GM18498 (cell line): ENCODE data around the gene RAP1GAP.

ENCODE experiments used
- ATAC-seq: cut with Tn5 transposase; IDR thresholded peaks from one replicate; pipeline ENCODE4 v1.9.1; 2021; ENCODE audit warnings: mild to moderate bottlenecking, moderate library complexity; ENCODE audit not compliant: unreplicated experiment

RAP1GAP gene

DNA sequence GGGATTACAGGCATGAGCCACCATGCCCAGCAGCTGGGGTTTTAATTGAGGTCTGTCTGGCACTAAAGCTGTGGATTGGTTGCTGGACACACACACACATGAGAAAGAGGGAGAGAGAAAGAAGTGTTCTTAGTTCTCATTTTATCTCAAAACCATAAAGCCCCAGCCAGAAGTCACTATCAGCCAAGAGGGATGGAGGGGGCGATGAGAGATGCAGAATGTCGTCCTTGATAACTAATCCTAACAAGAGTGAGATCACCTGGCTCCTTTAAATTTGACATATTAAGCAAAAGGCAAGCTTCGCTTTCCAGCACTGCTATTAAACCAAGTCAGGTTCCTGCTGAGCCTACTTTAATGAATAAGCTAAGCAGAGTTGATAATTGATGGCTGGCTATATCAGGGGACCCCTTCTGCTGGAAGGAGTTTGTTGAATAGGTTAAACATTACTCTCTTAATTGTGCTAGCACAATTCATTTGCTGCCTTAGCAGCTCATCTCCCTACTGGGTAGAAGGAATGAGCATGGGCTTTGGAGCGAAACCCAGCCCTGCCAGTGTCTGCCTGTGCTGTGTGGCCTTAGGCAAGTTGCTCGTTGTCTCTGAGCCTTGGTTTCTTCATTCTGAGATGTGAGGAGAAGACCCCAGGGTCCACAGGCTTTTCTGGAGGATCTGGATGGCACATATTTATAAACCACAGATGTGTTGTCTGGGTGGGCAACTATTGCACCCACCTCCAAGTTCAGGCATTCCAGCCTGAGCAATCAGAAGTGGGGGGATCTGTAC lies 109.2 kb downstream of the RAP1GAP start:
- no peak for ATAC-seq

GRCh38 chr1:21553116-21553926 lies 115.8 kb downstream of the RAP1GAP start:
- ATAC-seq: no peak

DNA sequence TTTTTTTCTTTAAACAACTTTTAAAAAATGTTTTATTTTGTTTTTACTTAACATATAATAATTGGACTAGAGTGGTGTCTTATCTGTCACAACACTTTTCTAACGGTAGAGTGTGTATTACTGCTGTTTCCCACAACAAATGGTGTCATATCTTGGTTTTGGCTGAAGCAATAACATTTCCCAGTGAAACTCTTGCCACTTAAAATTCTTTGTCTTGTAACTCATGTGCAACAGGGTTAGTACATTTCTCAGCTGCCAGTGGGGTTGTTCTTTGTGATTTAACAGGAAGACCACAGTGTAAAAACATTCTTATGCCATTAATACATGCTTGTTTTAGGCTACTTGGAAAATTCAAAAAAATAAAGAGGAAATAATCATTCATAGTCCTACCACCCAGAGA lies 116.4 kb downstream of the RAP1GAP start:
- no peak for ATAC-seq

GRCh38 chr1:21550866-21551475 lies 118.2 kb downstream of the RAP1GAP start:
- no peak for ATAC-seq

GRCh38 chr1:21550097-21550496 lies 119.1 kb downstream of the RAP1GAP start:
- ATAC-seq: no peak

GRCh38 chr1:21547876-21548275 lies 121.3 kb downstream of the RAP1GAP start:
- no peak for ATAC-seq
